ENCODE measurements around the gene PTBP2. TPM values are rescaled to one million over a fixed set of nuclear protein-coding genes. Genes with fewer than 3 reads are reported as not detected.
"Not testable (repeated sequence)": the region's sequence is repeated elsewhere in the genome, so short reads cannot be mapped to it uniquely, and the experiment has no call there.

The PTBP2 gene
- total RNA-seq, 2 experiments from 2014 or later = 36.9 to 46.0 TPM

DNA sequence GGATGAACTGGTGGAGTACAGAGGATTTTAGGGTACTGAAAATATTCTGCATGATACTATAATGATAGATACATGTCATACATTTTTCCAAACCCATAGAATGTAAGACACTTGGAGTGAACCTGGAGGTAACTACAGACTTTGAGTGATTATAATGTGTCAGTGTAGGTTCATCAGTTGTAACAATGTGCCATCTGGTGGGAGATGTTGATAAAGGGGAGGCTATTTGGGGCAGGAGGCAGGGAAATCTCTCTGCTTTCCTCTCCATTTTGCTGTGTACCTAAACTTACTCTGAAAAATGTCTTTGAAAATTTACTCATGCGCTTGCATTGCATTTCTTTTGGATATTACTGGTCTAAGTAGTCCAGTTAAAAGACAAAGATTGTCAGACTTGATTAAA, 35.2 kb downstream of the PTBP2 start:
- H3K4me2 ChIP-seq (ENCODE audit: low read length) = no peak overlapping the region
- no peak overlapping the region for H3K4me3 ChIP-seq (ENCODE audit: low read depth, low read length, poor library complexity, severe bottlenecking)
- H3K9me2 ChIP-seq (ENCODE audit: insufficient read depth, low read length) = no peaks in the 10 kb centered on the region
- intact Hi-C loops (cut with micrococcal nuclease; ENCODE audit: unreplicated experiment) = no loop called here
- H2AFZ ChIP-seq (ENCODE audit: low read length) = no peak overlapping the region
- H3K9me3 ChIP-seq (ENCODE audit: low read length) = peaks cover 11% of the 10 kb centered on the region
- H4K20me1 ChIP-seq (ENCODE audit: insufficient read depth, low read length) = no peaks in the 10 kb centered on the region
- H3K4me1 ChIP-seq (ENCODE audit: insufficient read depth, low read length, poor library complexity, severe bottlenecking) = no peaks in the 10 kb centered on the region
- ChIA-PET CTCF (ENCODE audit: unreplicated experiment) (no interaction called here), POLR2A (no interaction called here)
- H3K27ac ChIP-seq (ENCODE audit: low read depth, low read length, poor library complexity, severe bottlenecking) = no peak overlapping the region
- peaks cover 95% of the 10 kb centered on the region for H3K36me3 ChIP-seq (ENCODE audit: insufficient read depth, low read length)
- DNase-seq (ENCODE audit: low spot score) = no peak
- H3K79me2 ChIP-seq (ENCODE audit: insufficient read depth, low read depth, low read length) = 0 out of 2 replicates have a peak, but pooled peaks cover 4% of the 10 kb centered on the region
- no TSS peak for BruUV-seq (replicated peaks)
- TF ChIP-seq, protein P1, sequence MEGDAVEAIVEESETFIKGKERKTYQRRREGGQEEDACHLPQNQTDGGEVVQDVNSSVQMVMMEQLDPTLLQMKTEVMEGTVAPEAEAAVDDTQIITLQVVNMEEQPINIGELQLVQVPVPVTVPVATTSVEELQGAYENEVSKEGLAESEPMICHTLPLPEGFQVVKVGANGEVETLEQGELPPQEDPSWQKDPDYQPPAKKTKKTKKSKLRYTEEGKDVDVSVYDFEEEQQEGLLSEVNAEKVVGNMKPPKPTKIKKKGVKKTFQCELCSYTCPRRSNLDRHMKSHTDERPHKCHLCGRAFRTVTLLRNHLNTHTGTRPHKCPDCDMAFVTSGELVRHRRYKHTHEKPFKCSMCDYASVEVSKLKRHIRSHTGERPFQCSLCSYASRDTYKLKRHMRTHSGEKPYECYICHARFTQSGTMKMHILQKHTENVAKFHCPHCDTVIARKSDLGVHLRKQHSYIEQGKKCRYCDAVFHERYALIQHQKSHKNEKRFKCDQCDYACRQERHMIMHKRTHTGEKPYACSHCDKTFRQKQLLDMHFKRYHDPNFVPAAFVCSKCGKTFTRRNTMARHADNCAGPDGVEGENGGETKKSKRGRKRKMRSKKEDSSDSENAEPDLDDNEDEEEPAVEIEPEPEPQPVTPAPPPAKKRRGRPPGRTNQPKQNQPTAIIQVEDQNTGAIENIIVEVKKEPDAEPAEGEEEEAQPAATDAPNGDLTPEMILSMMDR (conservative IDR thresholded peaks at IDR 0.05; ENCODE audit: low read length) = no peak
- TF ChIP-seq EZH2phosphoT487 (IDR thresholded peaks at IDR 0.05; ENCODE audit: borderline replicate concordance, low read depth, low read length) = no peak

DNA sequence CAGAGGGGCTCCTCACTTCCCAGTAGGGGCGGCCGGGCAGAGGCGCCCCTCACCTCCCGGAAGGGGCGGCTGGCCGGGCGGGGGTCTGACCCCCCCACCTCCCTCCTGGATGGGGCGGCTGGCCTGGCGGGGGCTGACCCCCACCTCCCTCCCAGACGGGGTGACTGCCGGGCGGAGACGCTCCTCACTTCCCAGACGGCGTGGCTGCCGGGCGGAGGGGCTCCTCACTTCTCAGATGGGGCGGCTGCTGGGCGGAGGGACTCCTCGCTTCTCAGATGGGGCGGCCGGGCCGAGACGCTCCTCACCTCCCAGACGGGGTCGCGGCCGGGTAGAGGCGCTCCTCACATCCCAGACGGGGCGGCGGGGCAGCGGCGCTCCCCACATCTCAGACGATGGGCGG, 41.0 kb downstream of the PTBP2 start:
- H3K79me2 ChIP-seq (ENCODE audit: insufficient read depth, low read depth, low read length); CTCF ChIA-PET (ENCODE audit: unreplicated experiment); H3K4me2 ChIP-seq (ENCODE audit: low read length); H3K4me1 ChIP-seq (ENCODE audit: insufficient read depth, low read length, poor library complexity, severe bottlenecking); DNase-seq (ENCODE audit: low spot score); H2AFZ ChIP-seq (ENCODE audit: low read length); BruUV-seq (replicated peaks); H4K20me1 ChIP-seq (ENCODE audit: insufficient read depth, low read length); intact Hi-C loops (cut with micrococcal nuclease; ENCODE audit: unreplicated experiment); POLR2A ChIA-PET; H3K4me3 ChIP-seq (ENCODE audit: low read depth, low read length, poor library complexity, severe bottlenecking); H3K27ac ChIP-seq (ENCODE audit: low read depth, low read length, poor library complexity, severe bottlenecking); H3K9me2 ChIP-seq (ENCODE audit: insufficient read depth, low read length): not testable (repeated sequence)
- H3K9me3 ChIP-seq (ENCODE audit: low read length) = peaks cover 11% of the 10 kb centered on the region; the same call in 1 of the 2 replicates
- H3K36me3 ChIP-seq (ENCODE audit: insufficient read depth, low read length) = peaks cover 69% of the 10 kb centered on the region

DNA sequence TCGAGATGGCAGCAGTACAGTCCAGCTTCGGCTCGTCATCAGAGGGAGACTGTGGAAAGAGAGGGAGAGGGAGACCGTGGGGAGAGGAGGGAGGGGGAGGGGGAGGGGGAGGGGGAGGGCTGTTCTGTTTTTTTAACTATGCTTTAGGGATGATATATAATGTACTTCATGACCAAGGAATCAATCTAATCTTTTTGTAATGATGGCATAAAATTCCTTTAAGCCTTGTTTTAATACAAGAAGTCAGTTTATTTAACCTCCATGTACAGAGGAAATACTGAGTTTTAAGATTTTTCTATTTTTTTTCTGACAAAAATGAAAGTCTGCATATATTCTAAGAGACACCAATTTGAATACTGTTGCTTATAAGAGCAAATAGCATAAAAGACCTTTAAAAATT, 41.9 kb downstream of the PTBP2 start:
- Histone ChIP-seq H3K4me1 (ENCODE audit: insufficient read depth, low read length, poor library complexity, severe bottlenecking) (no peaks in the 10 kb centered on the region), H4K20me1 (ENCODE audit: insufficient read depth, low read length) (0 out of 2 replicates have a peak, but pooled peaks cover 4% of the 10 kb centered on the region), H3K9me3 (ENCODE audit: low read length) (peaks cover 8% of the 10 kb centered on the region; the same call in 1 of the 2 replicates), H3K27ac (ENCODE audit: low read depth, low read length, poor library complexity, severe bottlenecking) (no peak overlapping the region), H3K9me2 (ENCODE audit: insufficient read depth, low read length) (no peaks in the 10 kb centered on the region), H3K79me2 (ENCODE audit: insufficient read depth, low read depth, low read length) (peaks cover 11% of the 10 kb centered on the region; the same call in 1 of the 2 replicates), H2AFZ (ENCODE audit: low read length) (no peak overlapping the region), H3K4me2 (ENCODE audit: low read length) (no peak overlapping the region), H3K36me3 (ENCODE audit: insufficient read depth, low read length) (peaks cover 69% of the 10 kb centered on the region), H3K4me3 (ENCODE audit: low read depth, low read length, poor library complexity, severe bottlenecking) (no peak overlapping the region)
- no peak for TF ChIP-seq EZH2phosphoT487 (IDR thresholded peaks at IDR 0.05; ENCODE audit: borderline replicate concordance, low read depth, low read length)
- TF ChIP-seq, protein P1 (conservative IDR thresholded peaks at IDR 0.05; ENCODE audit: low read length) = no peak
- no peak for DNase-seq (ENCODE audit: low spot score)
- POLR2A ChIA-PET = no interaction called here
- intact Hi-C loops (cut with micrococcal nuclease; ENCODE audit: unreplicated experiment) = no loop called here
- no TSS peak for BruUV-seq (replicated peaks)
- CTCF ChIA-PET (ENCODE audit: unreplicated experiment) = no interaction called here
